Fibroblast of pulmonary artery (primary cell): ENCODE measurements around the gene WASL.

Experiments used
- DNase-seq: peaks from one replicate; pipeline ENCODE4 v3.0.0-alpha.2; 2010; ENCODE audit warnings: low read depth
- H3K4me3 ChIP-seq: replicated peaks from 2 replicates; pipeline ENCODE4 v1.5.1; 2011; ENCODE audit warnings: low read depth, mild to moderate bottlenecking, control low read depth, low read length, moderate library complexity
- TF ChIP-seq, protein P1 (sequence below): IDR thresholded peaks from 2 replicates; pipeline ENCODE4 v1.5.1; 2011; ENCODE audit warnings: mild to moderate bottlenecking, control low read depth, low read length, inconsistent platforms; ENCODE audit errors: missing control alignments

The WASL gene

DNA sequence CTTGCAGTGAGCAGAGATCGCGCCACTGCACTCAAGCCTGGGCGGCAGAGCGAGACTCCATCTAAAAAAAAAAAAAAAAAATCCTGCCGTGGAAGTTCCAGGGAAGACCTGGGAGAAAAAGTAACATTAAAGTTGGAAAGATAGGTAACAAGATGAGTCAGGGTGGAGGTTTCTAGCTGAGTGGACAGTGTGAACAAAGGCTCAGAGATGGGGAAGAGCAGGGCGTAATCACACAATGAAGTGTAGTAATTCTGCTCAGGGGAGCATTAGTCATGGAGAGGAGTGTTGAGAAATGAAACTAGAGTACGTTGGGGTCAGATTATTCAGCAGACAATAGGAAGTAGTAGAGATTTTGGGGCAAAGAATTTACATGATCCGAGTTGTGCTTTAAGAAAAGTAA, 21.6 kb upstream of the WASL start:
- H3K4me3 ChIP-seq, result no peak overlapping the region
- DNase-seq, result peak; percentile 74
- TF ChIP-seq, protein P1, sequence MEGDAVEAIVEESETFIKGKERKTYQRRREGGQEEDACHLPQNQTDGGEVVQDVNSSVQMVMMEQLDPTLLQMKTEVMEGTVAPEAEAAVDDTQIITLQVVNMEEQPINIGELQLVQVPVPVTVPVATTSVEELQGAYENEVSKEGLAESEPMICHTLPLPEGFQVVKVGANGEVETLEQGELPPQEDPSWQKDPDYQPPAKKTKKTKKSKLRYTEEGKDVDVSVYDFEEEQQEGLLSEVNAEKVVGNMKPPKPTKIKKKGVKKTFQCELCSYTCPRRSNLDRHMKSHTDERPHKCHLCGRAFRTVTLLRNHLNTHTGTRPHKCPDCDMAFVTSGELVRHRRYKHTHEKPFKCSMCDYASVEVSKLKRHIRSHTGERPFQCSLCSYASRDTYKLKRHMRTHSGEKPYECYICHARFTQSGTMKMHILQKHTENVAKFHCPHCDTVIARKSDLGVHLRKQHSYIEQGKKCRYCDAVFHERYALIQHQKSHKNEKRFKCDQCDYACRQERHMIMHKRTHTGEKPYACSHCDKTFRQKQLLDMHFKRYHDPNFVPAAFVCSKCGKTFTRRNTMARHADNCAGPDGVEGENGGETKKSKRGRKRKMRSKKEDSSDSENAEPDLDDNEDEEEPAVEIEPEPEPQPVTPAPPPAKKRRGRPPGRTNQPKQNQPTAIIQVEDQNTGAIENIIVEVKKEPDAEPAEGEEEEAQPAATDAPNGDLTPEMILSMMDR, result no peak

DNA sequence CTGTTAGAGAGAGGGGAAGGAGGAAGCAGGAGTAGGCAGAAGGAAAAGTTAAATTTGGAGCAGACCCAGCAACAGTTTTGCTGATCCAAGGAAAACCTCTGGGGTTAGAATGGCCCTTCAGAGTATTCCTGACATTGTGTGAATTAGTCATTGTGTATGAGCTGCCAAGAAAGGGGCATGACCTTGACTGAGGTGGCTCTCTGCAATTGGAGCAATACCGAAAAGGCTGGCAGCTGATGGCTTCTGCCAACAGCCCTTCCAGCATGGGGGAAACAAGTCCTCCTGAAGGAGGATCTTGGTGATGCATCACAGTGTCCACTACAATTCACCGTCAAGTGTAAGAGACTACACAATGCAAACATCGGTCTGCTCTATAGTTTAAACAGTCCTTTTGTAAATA, 20.6 kb upstream of the WASL start:
- DNase-seq, result peak; percentile 75
- TF ChIP-seq, protein P1, result no peak
- no peak overlapping the region for H3K4me3 ChIP-seq

DNA sequence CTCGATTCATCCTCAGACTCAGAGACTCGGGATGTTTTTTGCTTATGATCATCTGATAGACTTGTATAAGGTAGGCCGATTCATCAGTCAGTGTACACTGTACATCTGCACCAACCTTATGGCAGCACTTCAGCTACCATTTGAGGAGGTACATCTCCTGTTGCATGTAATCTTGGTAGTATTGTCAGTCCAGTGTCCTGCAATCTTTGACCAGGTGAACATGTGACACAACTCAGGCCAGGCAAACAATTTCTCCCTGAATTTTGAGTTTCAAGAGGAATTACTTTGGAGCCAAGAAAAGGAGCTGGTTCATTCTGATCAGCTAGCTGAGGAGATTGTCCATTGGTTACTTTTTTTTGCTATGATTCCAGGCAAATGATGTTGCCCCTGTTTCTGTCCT, 19.7 kb upstream of the WASL start:
- H3K4me3 ChIP-seq, result no peak overlapping the region
- TF ChIP-seq, protein P1, result no peak
- no peak for DNase-seq

DNA sequence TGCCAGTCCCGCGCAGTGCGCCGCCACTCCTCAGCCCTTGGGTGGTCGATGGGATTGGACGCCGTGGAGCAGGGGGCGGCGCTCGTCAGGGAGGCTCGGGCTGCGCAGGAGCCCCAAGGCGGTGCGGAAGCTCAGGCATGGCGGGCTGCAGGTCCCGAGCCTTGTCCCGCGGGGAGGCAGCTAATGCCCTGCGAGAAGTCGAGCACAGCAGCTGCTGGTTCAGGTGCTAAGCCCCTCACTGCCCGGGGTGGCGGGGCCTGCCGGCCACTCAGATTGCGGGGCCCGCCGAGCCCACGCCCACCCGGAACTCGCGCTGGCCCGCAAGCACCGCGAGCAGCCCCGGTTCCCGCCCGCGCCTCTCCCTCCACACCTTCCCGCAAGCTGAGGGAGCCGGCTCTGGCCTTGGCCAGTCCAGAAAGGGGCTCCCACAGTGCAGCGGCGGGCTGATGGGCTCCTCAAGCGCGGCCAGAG, 14.4 kb upstream of the WASL start:
- TF ChIP-seq, protein P1, result no peak
- no peak overlapping the region for H3K4me3 ChIP-seq
- no peak for DNase-seq

DNA sequence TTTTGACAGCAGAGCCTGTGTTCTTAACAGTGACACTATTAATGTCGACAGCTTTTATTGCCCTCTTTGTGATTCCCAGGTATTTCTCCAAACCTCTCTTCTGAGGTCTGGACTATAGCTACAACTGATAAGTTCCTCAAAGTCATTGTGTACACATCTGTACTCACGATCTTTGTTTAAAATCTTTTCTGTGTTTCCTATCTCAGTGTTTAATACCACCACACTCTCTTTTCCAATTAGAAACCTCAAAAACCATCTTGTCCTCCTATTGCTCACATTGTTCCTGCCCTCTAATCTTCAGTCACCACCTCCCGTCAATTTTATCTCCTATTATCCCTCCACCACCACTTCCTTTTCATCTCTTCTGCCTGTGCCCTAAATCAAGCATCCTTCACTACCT, 12.9 kb upstream of the WASL start:
- no peak for DNase-seq
- TF ChIP-seq, protein P1, result no peak
- H3K4me3 ChIP-seq, result no peak overlapping the region

DNA sequence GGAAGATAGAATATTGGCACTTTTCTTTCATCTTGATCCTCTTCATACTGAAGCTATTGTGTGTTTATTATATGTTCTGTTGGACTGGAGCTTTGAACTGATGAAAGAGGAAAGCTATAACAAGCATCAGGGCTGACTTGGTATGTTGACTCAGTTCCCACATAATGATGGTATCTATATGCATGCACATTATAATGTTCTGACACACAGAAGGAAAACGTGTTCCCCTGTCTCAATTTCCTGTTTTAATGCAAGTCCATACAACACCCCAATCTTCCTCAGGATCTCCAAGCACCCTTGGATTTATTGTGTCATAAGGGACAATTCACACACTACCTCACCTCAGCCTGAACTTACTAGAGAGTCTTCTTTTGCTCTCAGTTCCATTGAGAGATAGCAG, 8.3 kb upstream of the WASL start:
- TF ChIP-seq, protein P1, result no peak
- H3K4me3 ChIP-seq, result no peak overlapping the region
- DNase-seq, result no peak

DNA sequence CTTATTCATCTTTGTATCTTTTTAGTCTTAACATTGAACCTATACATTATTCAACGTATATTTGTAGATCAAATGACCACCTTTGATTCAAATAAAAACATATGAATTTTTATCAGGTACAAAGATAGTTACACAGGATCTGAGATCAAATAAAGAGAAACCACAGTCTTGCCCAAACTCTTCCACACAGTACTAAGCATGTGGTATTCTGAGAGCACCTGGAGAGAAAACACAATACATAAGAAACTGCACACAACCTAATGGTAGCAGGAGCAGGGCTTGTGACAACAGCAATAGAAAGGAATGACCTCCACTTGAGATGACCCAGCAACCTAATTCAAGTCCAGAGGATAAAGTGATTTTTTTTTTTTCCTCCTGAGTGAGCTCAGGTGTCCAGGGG, 6.5 kb upstream of the WASL start:
- H3K4me3 ChIP-seq, result no peak overlapping the region
- DNase-seq, result no peak

More for the DNA sequence above, 6.5 kb upstream of the WASL start:
- TF ChIP-seq, protein P1, result no peak
